ES-I3 (cell line): ENCODE results near the gene CHST8.

ENCODE experiments used
- H3K36me3 ChIP-seq: 2 replicates; pipeline ENCODE4 v1.6.1; 2013; ENCODE audit warnings: mild to moderate bottlenecking, low read length, control low read depth, moderate library complexity; ENCODE audit not compliant: insufficient read depth
- H3K4me1 ChIP-seq: 2 replicates; pipeline ENCODE4 v1.6.1; 2013; ENCODE audit warnings: mild to moderate bottlenecking, control low read depth, low read length; ENCODE audit not compliant: insufficient read depth
- H3K9ac ChIP-seq: 2 replicates; pipeline ENCODE4 v1.6.1; 2013; ENCODE audit warnings: low read depth, mild to moderate bottlenecking, low read length, moderate library complexity
- H3K9me3 ChIP-seq: 2 replicates; pipeline ENCODE4 v1.6.1; 2013; ENCODE audit warnings: mild to moderate bottlenecking, low read length, moderate library complexity; ENCODE audit not compliant: control insufficient read depth, insufficient read depth

The CHST8 gene

GRCh38 chr19:33624586-33624985 lies 2.8 kb downstream of the CHST8 start:
- peaks cover 15% of the 10 kb centered on the region for H3K4me1 ChIP-seq
- H3K9me3 ChIP-seq: no peaks in the 10 kb centered on the region
- H3K9ac ChIP-seq: no peak overlapping the region; the same call in 1 of the 2 replicates
- no peaks in the 10 kb centered on the region for H3K36me3 ChIP-seq

GRCh38 chr19:33627526-33627925 lies 5.8 kb downstream of the CHST8 start:
- H3K4me1 ChIP-seq: peaks cover 17% of the 10 kb centered on the region
- no peaks in the 10 kb centered on the region for H3K9me3 ChIP-seq

DNA sequence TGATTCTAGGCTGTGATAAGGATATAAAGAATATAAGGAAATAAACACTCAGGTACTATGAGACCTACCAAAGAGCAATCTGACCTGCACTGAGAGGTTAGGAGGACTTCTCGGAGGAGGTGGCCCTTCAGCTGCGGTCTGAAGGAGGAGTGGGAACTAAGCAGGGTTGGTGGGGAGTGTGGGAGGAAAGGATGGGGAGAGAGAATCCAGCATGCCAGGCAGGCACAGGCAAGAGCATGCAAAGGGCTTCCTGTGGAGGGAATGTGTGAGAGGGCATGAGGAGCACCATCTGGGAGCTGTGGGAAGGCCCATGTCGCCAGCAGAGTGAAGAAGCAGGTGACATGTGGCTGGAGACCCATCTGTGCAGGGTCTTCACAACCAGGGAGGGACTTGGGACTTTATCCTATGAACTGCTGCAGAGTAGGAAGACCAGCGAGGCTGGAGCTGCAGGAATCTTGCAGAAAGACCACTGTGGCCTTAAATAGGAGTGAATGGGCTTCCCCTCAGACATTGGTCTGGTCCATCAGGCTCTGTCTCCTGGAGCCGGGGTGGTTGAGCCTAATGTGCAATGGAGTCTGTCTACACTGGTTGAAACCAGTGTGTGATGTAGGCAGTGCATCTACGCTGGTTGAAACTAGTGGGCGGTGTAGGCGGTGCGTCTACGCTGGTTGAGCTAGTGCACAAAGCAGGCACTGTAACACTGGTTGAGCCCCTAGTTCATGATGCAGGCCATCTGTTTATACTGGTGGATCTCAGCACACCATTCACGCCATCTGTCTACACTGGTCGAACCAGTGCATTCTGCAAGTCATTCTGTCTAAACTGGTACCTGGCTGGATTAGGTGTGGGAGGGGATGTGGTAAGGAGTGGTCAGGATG lies 6.4 kb downstream of the CHST8 start:
- Histone ChIP-seq H3K9me3 (no peaks in the 10 kb centered on the region), H3K36me3 (no peaks in the 10 kb centered on the region), H3K4me1 (peaks cover 17% of the 10 kb centered on the region), H3K9ac (no peak overlapping the region)

More at GRCh38 chr19:33627526-33627925, 5.8 kb downstream of the CHST8 start:
- no peaks in the 10 kb centered on the region for H3K36me3 ChIP-seq
- H3K9ac ChIP-seq: no peak overlapping the region

- Histone ChIP-seq H3K36me3 (no peaks in the 10 kb centered on the region), H3K9ac (no peak overlapping the region), H3K4me1 (peaks cover 9% of the 10 kb centered on the region), H3K9me3 (no peaks in the 10 kb centered on the region)
These were observed 7.4 kb downstream of the CHST8 start for GRCh38 chr19:33628921-33629825.

- Histone ChIP-seq H3K9ac (no peak overlapping the region), H3K4me1 (peaks cover 6% of the 10 kb centered on the region; the same call in 1 of the 2 replicates), H3K9me3 (no peaks in the 10 kb centered on the region), H3K36me3 (no peaks in the 10 kb centered on the region)
These were observed 8.1 kb downstream of the CHST8 start for GRCh38 chr19:33629826-33630375.

- Histone ChIP-seq H3K9ac (no peak overlapping the region), H3K9me3 (no peaks in the 10 kb centered on the region), H3K36me3 (no peaks in the 10 kb centered on the region), H3K4me1 (peaks cover 9% of the 10 kb centered on the region; the same call in 1 of the 2 replicates)
These were observed 9.3 kb downstream of the CHST8 start for GRCh38 chr19:33630880-33631608.

DNA sequence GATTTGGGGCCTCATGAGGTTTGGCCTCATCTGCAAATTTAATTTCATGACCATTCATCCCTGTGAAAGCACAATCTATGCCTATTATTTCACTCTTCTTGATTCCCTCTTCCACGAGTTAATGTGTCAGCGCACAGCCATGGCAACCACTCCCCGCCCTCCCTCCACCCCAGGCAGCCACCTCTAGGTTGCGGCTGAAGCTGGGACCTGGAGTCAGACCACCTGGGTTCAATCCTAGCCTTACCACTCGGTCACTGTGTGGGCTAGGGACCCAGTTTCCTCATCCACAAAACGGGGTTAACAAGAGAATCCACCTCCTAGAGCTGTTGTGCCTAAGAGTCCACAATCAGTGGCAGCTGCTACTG lies 9.8 kb downstream of the CHST8 start:
- Histone ChIP-seq H3K36me3 (no peaks in the 10 kb centered on the region), H3K4me1 (peaks cover 9% of the 10 kb centered on the region; the same call in 1 of the 2 replicates), H3K9me3 (no peaks in the 10 kb centered on the region), H3K9ac (no peak overlapping the region)

- Histone ChIP-seq H3K4me1 (peaks cover 12% of the 10 kb centered on the region), H3K36me3 (no peaks in the 10 kb centered on the region)
These were observed 12.8 kb downstream of the CHST8 start for GRCh38 chr19:33634361-33635091.

GRCh38 chr19:33638167-33639034 lies 16.6 kb downstream of the CHST8 start:
- no peaks in the 10 kb centered on the region for H3K9me3 ChIP-seq
- H3K36me3 ChIP-seq: no peaks in the 10 kb centered on the region
- peaks cover 10% of the 10 kb centered on the region for H3K4me1 ChIP-seq
- no peak overlapping the region; the same call in 1 of the 2 replicates for H3K9ac ChIP-seq

More at GRCh38 chr19:33634361-33635091, 12.8 kb downstream of the CHST8 start:
- H3K9ac ChIP-seq: no peak overlapping the region
- H3K9me3 ChIP-seq: no peaks in the 10 kb centered on the region

- no peaks in the 10 kb centered on the region for H3K9me3 ChIP-seq
- H3K9ac ChIP-seq: no peak overlapping the region
- H3K36me3 ChIP-seq: no peaks in the 10 kb centered on the region
These were observed 17.4 kb downstream of the CHST8 start for GRCh38 chr19:33639035-33639681.

GRCh38 chr19:33640773-33641172 lies 19.0 kb downstream of the CHST8 start:
- H3K9me3 ChIP-seq: no peaks in the 10 kb centered on the region
- peaks cover 7% of the 10 kb centered on the region for H3K4me1 ChIP-seq
- H3K9ac ChIP-seq: no peak overlapping the region
- H3K36me3 ChIP-seq: no peaks in the 10 kb centered on the region

More at GRCh38 chr19:33639035-33639681, 17.4 kb downstream of the CHST8 start:
- H3K4me1 ChIP-seq: peaks cover 10% of the 10 kb centered on the region

DNA sequence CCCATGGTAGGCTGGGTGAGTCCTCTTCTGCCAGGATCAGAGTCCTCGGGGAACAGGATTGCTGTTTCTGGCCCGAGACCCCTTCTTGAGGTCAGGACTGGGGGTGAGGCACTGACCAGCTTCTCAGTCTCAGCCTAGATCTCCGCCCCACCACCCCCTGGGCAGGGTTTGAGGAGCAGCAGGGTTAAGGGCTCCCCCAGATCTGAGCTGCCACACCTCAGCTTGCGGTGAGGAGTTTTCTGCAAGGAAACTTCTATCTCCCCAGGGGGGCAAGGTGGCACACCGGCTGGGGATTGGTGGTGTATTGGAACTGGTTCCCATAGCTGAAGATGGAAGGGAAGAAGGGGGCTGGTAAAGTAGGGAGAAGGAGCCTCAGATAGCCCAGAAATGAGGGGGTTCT lies 19.5 kb downstream of the CHST8 start:
- Histone ChIP-seq H3K9ac (no peak overlapping the region), H3K36me3 (no peaks in the 10 kb centered on the region), H3K4me1 (peaks cover 7% of the 10 kb centered on the region), H3K9me3 (no peaks in the 10 kb centered on the region)
